Motor neuron (in vitro differentiated cells): ENCODE measurements around the gene PHC2. TPM values are rescaled to one million over a fixed set of nuclear protein-coding genes. Genes with fewer than 3 reads are reported as not detected.

Experiments used
- ATAC-seq, 8 experiments: fragments of 200-7000 bp; cut with Tn5 transposase; replicated peaks in 6 of 8; 2 replicates each; pipeline ENCODE4 v1.8.0; 2021; ENCODE audit warnings: mild to moderate bottlenecking in 8 of 8, moderate library complexity in 8 of 8
- H3K27ac ChIP-seq, 2 donors: fragments of 250-450 bp; sonication (Bioruptor Pico); 2 replicates each; pipeline ENCODE4 v1.9.0; 2021; ENCODE audit warnings: antibody characterized with exemption in 2 of 2, mild to moderate bottlenecking in 2 of 2, moderate library complexity in 1 of 2
- H3K4me1 ChIP-seq, 2 donors: fragments of 250-450 bp; sonication (Bioruptor Pico); replicated peaks in 1 of 2; 2 replicates each; pipeline ENCODE4 v1.6.1; 2021; ENCODE audit warnings: antibody characterized with exemption in 2 of 2, mild to moderate bottlenecking in 2 of 2, moderate library complexity in 1 of 2
- H3K4me3 ChIP-seq, 5 donors: fragments of 250-450 bp; sonication (Bioruptor Pico); 2 replicates each; pipeline ENCODE4 v1.9.0; 2021; ENCODE audit warnings: antibody characterized with exemption in 5 of 5, mild to moderate bottlenecking in 5 of 5, moderate library complexity in 4 of 5
- WGBS, 10 experiments: fragments of 450-650 bp; shearing (Covaris generic); methylation state at CpG; one replicate each; pipeline ENCODE4 v1.0.0; 2022; 5-methylcytosine and 5-hydroxymethylcytosine counted together
- in situ Hi-C, 9 experiments: fragments of 400-800 bp; cut with MboI; loops; one replicate each; pipeline ENCODE4 v1.15.0; 2021; ENCODE audit warnings: low sequenced_read_pairs in 9 of 9, low pct_unique_long_range_greater_than_20kb in 2 of 9; ENCODE audit not compliant: unreplicated experiment in 9 of 9
- total RNA-seq, 8 experiments: library from RNA; unstranded; fragments of 300-600 nt; gene quantifications; 2 replicates each; pipeline versions ENCODE4 v1.2.3 to v1.2.4, GENCODE V29; 2022

PHC2 gene
- total RNA-seq, 8 experiments from 2014 or later: 42.0 to 256 (median 89.5) TPM

DNA sequence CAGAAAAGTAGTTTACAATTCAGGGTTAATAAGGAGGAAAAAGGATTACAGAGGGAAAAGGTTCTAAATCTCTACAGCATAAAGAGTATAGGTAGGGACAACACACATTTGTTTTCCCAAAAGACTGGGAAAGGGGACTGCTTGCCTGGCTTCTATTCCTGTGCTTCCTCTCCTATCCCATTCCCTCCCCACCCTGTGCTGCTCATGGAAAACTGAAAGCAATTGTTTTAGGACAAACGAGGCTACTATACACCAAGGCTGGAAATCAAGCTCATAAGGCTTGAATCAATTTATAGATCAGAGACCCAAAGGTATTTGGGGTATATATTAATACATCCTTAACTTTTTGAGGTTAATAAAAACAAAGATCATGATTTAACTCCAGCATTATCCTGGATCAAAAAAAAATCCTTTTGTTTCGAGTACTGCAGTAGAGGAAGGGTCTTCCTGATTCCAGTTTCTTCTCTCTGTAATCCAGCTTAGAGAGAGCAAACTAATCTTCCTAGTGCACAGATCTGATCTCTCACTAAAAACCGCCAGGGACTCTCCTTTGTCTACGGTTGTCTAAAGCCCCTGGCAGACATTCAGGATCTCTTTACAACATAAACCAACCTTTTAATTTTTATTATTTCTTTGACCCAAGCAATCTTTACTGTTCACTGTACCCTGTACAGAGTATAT is 72.6 kb downstream of the PHC2 start:
- H3K27ac ChIP-seq: peak overlapping the region; percentile 38 to 43
- in situ Hi-C loops: no loop called here
- peaks cover 34 to 38% of the 10 kb centered on the region in 2 donors for H3K4me1 ChIP-seq
- peak in 5 of 8 experiments; percentile 12 to 32 (median 26) for ATAC-seq
- WGBS, 10 experiments: 38 to 67% (median 57%) methylated on average over 1 to 4 of the region's 4 CpGs
- H3K4me3 ChIP-seq: no peak overlapping the region

DNA sequence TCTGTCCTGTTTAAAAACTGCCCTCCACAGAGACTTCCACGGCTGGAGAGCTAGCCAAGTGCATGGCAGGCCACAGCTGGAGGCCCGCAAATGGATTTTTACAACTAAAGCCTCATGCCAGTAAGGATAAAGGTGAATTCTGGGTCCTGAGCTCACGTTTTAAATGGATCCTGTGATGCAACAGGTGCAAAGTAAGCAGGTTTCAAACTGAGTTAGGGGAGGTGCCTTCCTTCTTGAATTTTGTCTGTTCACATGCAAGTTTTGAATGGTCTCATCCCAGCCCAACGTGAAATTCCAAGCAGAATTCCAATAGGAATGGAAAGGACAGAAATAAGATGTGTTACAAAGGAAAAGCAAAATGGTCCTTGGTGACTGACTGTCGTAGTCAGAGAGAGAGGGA is 73.8 kb downstream of the PHC2 start:
- Histone ChIP-seq H3K4me1 (peaks cover 23 to 27% of the 10 kb centered on the region in 2 donors), H3K27ac (no peak overlapping the region), H3K4me3 (no peak overlapping the region)
- WGBS, 10 experiments: 80 to 100% (median 94%) methylated on average over 1 to 5 of the region's 5 CpGs; no CpG with 5 or more reads in 1 of the 10 experiments
- in situ Hi-C loops: no loop called here
- no peak for ATAC-seq

DNA sequence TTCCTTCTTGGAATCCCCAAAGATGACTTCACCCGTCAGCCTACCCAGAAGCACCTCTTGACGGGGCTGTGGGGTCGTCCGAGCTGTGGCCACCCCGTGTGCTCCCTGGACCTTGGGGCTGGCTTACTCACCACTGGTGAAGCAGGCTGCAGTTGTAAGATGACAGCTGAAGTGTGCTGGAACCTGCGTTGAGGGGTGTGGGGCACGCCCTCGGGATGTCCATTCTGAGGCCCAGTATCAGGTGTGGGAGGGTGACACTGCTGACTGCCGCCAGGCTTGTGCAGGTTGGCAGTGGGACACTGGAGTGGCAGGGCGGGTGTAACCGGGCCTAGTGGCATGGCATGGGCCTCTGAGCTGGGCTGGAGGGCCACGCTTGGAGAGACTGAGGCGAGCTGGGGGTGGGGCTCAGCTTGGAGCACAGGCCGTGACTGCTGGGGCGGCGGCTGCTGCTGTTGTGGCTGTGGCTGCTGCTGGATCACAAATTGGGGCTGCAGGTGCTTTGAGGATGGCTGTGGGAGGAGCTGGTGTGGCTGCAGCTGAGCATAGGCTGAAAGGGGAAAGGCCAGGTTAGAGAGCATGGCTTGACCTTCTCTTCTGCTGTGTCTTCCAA is 76.1 kb downstream of the PHC2 start:
- Histone ChIP-seq H3K27ac (no peak overlapping the region), H3K4me3 (no peak overlapping the region), H3K4me1 (peaks cover 17 to 30% of the 10 kb centered on the region in 2 donors)
- WGBS, 10 experiments: 70 to 98% (median 92%) methylated on average over 2 to 16 of the region's 16 CpGs; no CpG with 5 or more reads in 4 of the 10 experiments
- in situ Hi-C loops: no loop called here
- ATAC-seq: no peak

DNA sequence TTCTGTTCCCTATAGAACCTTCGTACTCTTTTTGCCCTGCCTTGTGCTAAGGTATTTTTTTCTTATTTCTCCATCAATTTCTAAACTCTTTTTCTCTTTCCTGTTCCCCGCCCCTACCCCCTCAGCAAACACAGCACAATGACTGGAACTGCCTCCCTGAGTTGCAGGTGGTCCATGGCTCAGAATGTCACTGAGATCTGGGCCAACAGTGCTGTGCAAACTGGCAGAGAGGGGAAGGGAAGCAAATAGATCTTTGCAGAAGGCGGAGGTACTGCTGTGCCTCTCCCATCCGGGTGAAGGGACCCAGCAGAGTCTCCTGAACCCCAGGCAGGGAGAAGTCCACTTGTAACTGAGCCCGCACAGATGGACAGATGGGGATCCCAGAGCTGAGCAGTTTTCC is 77.4 kb downstream of the PHC2 start:
- WGBS, 10 experiments: 74 to 100% (median 94%) methylated on average over 1 to 5 of the region's 5 CpGs
- in situ Hi-C loops: no loop called here
- H3K4me3 ChIP-seq: no peak overlapping the region
- H3K27ac ChIP-seq: no peak overlapping the region
- no peak for ATAC-seq
- H3K4me1 ChIP-seq: peaks cover 12 to 23% of the 10 kb centered on the region in 2 donors

DNA sequence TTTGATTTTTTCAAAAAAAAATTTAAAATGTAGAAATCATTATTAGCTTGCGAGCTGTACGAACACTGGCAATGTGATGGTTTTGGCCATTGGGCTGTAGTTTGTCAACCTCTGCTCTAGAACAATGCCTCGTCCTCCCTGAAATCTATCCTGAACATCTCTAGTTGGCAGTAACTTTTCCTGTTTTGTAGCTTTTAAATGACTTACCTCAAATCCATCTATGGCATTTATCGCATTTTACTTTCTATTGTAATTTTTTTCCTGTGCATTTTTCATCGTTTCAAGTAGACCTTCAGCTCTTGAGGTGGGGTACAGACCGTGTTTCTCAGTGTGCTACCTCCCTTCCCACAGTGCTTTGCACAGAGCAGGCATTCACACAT is 79.6 kb downstream of the PHC2 start:
- in situ Hi-C loops: no loop called here
- WGBS, 10 experiments: 88 to 100% (median 95%) methylated on average over 2 to 6 of the region's 6 CpGs
- Histone ChIP-seq H3K4me1 (peaks cover 26 to 35% of the 10 kb centered on the region in 2 donors), H3K4me3 (no peak overlapping the region), H3K27ac (no peak overlapping the region)
- ATAC-seq: no peak

DNA sequence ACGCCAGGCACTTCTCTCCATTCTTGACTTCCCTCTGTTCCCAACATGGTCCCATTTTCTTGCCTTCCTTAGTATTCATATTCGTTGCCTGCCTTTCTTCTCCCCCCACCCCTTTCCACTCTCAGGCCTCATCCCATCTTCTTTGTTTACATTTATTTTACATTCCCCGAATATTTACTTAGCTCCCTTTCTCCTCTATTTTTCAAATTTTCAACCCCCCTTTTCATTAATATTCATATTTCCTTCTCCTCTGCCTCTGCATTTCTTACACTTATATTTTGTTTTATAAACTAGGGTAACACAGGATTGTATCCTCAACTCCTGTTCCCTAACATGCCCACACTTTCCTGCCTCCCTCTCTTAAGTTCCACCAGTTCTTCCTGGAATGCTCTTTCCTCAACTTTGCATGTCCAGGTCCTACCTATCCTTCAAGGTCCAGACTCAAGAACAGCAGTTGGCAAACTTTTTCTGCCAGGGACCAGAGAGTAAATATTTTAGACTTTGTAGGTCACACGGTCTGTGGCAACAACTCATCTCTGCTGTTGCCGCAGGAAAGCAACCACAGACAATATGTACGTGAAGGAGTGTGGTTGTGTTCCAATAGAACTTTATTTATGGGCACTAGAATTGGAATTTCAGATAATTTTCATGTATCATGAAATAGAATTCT is 80.1 kb downstream of the PHC2 start:
- WGBS, 10 experiments: 9 to 71% (median 44%) methylated on average over 2 to 6 of the region's 6 CpGs
- Histone ChIP-seq H3K4me1 (peaks cover 32 to 40% of the 10 kb centered on the region in 2 donors), H3K27ac (peak overlapping the region; percentile 95 to 96), H3K4me3 (peak overlapping the region; percentile 77 to 94 (median 86))
- ATAC-seq: no peak
- in situ Hi-C loops: no loop called here

DNA sequence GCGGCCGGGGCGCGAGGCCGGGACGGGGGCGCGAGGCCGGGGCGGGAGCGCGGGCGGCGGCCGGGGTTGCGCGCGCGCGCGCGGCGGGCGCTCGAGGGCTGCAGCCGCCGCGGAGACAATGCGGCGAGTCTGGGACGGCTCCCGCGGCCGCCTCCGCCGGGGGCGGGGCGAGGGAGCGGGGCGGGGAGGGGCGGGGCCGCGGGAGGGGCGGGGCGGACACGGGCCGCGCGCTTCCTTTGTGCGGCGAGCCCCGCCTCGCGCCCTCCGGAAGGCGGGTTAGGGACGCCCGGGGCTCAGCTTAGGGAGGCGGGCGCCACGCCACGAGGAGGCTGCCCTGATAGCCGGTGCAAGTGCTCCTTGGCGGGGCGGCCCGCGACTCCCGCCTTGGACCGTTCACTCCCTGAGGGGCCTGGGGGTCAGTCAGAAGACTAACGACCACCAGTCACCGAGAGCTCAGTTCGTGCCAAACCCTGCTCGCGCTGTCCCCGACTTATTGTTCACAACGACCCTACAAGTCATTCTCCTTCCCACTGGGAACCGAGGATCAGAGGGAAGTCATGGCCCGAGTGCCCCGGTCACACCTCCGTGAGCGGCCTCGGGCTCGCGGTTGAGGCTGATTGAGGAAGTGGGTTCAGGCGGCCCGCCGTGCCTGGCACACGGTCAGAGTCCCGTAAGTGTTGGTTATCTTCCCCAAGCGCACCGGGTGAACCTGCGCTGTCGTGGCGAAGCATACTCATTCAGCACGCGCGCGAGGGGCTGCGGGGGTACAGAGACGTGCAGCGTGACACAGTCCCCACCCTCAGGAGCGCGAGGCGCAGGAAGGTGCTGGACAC is 80.9 kb downstream of the PHC2 start:
- H3K27ac ChIP-seq: peak overlapping the region; percentile 95 to 96
- peak overlapping the region; percentile 77 to 94 (median 86) for H3K4me3 ChIP-seq
- peaks cover 32 to 48% of the 10 kb centered on the region in 2 donors for H3K4me1 ChIP-seq
- WGBS, 10 experiments: 0 to 12% (median 5%) methylated on average over 2 to 27 of the region's 104 CpGs; no CpG with 5 or more reads in 2 of the 10 experiments
- peak; percentile 73 to 90 (median 86) for ATAC-seq
- in situ Hi-C loops: no loop called here

DNA sequence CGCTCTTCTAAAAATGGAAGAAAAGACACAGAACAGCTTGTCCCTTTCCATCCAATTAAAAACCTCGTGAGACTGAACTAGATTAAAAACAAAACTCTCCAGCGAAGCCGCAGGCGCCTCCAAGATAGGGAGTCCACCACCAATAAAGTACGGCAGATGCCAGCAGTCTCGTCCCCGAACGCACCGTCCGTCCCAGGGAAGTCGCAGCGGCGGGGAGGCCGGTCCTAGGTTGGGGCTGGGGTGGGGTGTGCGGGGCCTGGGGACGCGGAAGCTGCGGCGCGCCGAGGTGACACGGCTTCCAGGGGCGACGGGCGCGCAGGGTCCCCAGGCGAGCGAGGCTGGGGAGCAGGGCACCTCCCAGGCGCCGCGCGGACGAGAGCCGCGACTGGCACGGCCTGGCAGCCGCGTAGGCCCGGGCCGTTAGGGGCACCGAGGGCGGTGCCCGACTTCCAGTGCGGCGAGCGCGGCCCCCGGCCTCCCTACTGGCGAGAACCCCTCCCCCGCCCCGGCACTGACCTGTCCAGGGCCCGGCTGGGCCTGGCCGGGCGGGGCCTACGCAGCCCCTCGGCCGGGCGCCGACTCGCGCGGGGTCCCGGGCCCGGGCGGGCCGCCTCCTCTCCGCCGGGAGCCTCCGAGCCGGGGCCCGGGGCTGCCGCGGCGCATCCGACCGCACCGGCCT is 81.7 kb downstream of the PHC2 start:
- 0 to 2% (median 0%) methylated on average over 1 to 10 of the region's 78 CpGs; no CpG with 5 or more reads in 4 of the 10 experiments for WGBS, 10 experiments
- Histone ChIP-seq H3K4me3 (peak overlapping the region; percentile 77 to 94 (median 86)), H3K27ac (peak overlapping the region; percentile 95 to 96), H3K4me1 (peaks cover 38 to 51% of the 10 kb centered on the region in 2 donors)
- in situ Hi-C loops: no loop called here
- peak; percentile 15 to 73 (median 69) for ATAC-seq

DNA sequence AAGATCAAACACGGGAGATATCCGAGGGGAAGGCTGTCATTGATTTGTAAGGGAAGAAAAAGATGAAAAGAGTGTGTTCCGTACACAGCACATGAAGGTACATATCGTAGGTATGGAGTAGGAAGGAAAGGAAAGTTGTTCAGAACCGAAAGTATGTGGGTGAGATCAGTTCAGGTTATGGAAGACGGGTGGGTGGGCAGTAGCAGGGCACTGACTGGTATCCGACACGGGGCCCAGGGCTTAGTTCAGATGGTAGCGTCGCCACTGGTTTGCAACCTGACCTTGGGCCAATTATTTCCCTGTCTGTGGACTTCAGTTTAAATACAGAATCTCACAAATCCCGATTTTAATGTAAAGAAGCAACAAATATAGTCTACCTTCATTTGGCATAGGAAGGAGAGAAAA is 82.2 kb downstream of the PHC2 start:
- in situ Hi-C loops: no loop called here
- 0 to 10% (median 0%) methylated on average over 2 to 11 of the region's 11 CpGs for WGBS, 10 experiments
- Histone ChIP-seq H3K4me3 (peak overlapping the region; percentile 77 to 94 (median 86)), H3K27ac (peak overlapping the region; percentile 95 to 96), H3K4me1 (peaks cover 40 to 55% of the 10 kb centered on the region in 2 donors)
- no peak for ATAC-seq

DNA sequence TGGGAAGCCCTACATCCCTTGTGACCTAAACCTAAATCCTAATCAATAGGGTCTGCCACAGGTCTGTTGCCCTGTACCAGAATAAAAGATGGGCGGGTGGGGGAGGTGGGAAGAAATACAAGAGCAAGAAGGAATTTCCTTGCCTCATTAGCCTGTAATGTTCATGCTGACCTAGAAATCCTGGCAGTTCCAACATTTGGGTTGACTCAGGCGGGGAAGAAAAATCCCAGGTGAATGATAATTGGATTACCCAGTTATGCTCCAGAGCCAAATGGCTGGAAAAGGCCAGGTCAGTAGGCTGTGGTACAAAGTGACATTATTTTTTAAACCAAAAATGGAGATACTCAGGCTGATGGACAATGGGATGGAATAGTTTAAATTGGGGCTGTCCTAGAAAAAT is 82.7 kb downstream of the PHC2 start:
- Histone ChIP-seq H3K27ac (peak overlapping the region in 1 of 2 donors; percentile 96), H3K4me3 (peak overlapping the region; percentile 77 to 94 (median 86)), H3K4me1 (peaks cover 40 to 57% of the 10 kb centered on the region in 2 donors)
- in situ Hi-C loops: no loop called here
- ATAC-seq: no peak
- WGBS, 10 experiments: 0 to 17% (median 0%) methylated on average over 1 to 2 of the region's 2 CpGs; no CpG with 5 or more reads in 4 of the 10 experiments

DNA sequence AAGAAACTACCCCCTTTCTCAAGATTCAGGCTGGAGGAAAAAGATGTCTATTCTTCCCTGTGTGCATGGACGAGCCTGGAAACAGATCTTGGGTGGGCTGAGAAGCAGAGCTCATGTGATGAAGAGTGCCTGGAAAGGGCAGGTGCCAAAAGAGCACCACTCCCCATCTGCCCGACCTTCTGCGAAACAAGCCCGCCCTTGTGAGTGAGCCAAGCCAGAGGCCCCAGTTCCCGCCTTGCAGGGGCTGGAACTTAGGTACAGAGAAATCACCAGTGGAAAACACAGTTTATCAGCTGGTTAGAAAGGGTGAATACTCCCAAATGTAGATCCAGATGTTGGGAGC is 83.3 kb downstream of the PHC2 start:
- Histone ChIP-seq H3K4me1 (peaks cover 44 to 62% of the 10 kb centered on the region in 2 donors), H3K4me3 (peak overlapping the region; percentile 77 to 94 (median 86)), H3K27ac (peak overlapping the region; percentile 5 to 21)
- WGBS, 10 experiments: 0 to 35% (median 20%) methylated on average over 1 to 5 of the region's 5 CpGs; no CpG with 5 or more reads in 2 of the 10 experiments
- in situ Hi-C loops: no loop called here
- peak in 2 of 8 experiments; percentile 10 to 11 for ATAC-seq
